H1 (cell line): ENCODE data around the gene PPP1CA. TPM values are rescaled to one million over a fixed set of nuclear protein-coding genes. Genes with fewer than 3 reads are reported as not detected.

ENCODE experiments used
- CTCF ChIA-PET: fragments of 300-600 bp; sonication (Branson Sonifier 250); formaldehyde crosslinking; loops from one replicate; lab custom pipeline; 2021; ENCODE audit not compliant: partially characterized antibody; lab: Charles Lee
- POLR2A ChIA-PET: fragments of 300-600 bp; sonication (Branson Sonifier 250); formaldehyde crosslinking; loops from one replicate; lab custom pipeline; 2021; ENCODE audit warnings: inconsistent platforms; ENCODE audit not compliant: partially characterized antibody; lab: Charles Lee
- DNase-seq, 2 experiments: peaks; one replicate each; pipeline versions ENCODE4 v3.0.0 to v3.0.0-alpha.2; 2010 to 2022; ENCODE audit warnings: low spot score in 2 of 2, low read depth in 1 of 2, mixed read lengths in 1 of 2
- FAIRE-seq: peaks from 2 replicates; lab custom pipeline; 2011; peaks lifted over from hg19 to GRCh38; lab: Jason Lieb, UNC
- H2AFZ ChIP-seq: 2 replicates; pipeline ENCODE4 v1.8.1; 2012; ENCODE audit warnings: low read length, inconsistent platforms
- H2AK5ac ChIP-seq: 2 replicates; pipeline ENCODE4 v1.6.1; 2013; ENCODE audit warnings: low read depth, low read length
- H2BK120ac ChIP-seq: replicated peaks from 2 replicates; pipeline ENCODE3; 2013; ENCODE audit warnings: low read depth, low read length, inconsistent platforms
- H2BK12ac ChIP-seq: 2 replicates; pipeline ENCODE4 v1.6.1; 2013; ENCODE audit warnings: low read depth, low read length
- H2BK15ac ChIP-seq: 2 replicates; pipeline ENCODE4 v1.6.1; 2013; ENCODE audit warnings: low read length
- H2BK20ac ChIP-seq: 2 replicates; pipeline ENCODE4 v1.6.1; 2013; ENCODE audit warnings: low read length
- H2BK5ac ChIP-seq: 2 replicates; pipeline ENCODE4 v1.6.1; 2013; ENCODE audit warnings: low read depth, low read length
- H3K14ac ChIP-seq: 2 replicates; pipeline ENCODE4 v1.6.1; 2013; ENCODE audit warnings: inconsistent platforms; ENCODE audit not compliant: insufficient read length
- H3K18ac ChIP-seq: 2 replicates; pipeline ENCODE4 v1.6.1; 2013; ENCODE audit warnings: low read length; ENCODE audit errors: extremely low read depth
- H3K23ac ChIP-seq: 2 replicates; pipeline ENCODE4 v1.6.1; 2013; ENCODE audit warnings: inconsistent platforms; ENCODE audit not compliant: insufficient read length
- H3K23me2 ChIP-seq: 2 replicates; pipeline ENCODE4 v1.6.1; 2013; ENCODE audit warnings: low read depth, low read length
- H3K27ac ChIP-seq: 2 replicates; pipeline ENCODE4 v1.6.1; 2011; ENCODE audit warnings: low read depth, low read length, inconsistent platforms
- H3K27me3 ChIP-seq, 4 experiments: replicated peaks in 1 of 4; 1 replicate in 1 of 4; 2 replicates in 3 of 4; pipeline versions ENCODE4 v1.6.1 to v1.8.1; 2011 to 2013; ENCODE audit warnings: low read length in 3 of 4, mild to moderate bottlenecking in 3 of 4, inconsistent platforms in 2 of 4, mixed read lengths in 2 of 4, moderate library complexity in 1 of 4; ENCODE audit not compliant: control insufficient read depth in 3 of 4, insufficient read depth in 3 of 4; ENCODE audit errors: extremely low read depth in 1 of 4
- H3K36me3 ChIP-seq, 4 experiments: 2 replicates each; pipeline versions ENCODE4 v1.6.1 to v1.8.1; 2011 to 2013; ENCODE audit warnings: mild to moderate bottlenecking in 4 of 4, low read length in 3 of 4, moderate library complexity in 2 of 4, control low read depth in 1 of 4, inconsistent platforms in 1 of 4; ENCODE audit not compliant: insufficient read depth in 4 of 4, control insufficient read depth in 2 of 4
- H3K4ac ChIP-seq: replicated peaks from 2 replicates; pipeline ENCODE3; 2013; ENCODE audit warnings: low read length, low read depth, mixed read lengths, inconsistent platforms; ENCODE audit not compliant: insufficient read length
- H3K4me1 ChIP-seq, 4 experiments: replicated peaks in 1 of 4; 1 replicate in 1 of 4; 2 replicates in 3 of 4; pipeline versions ENCODE4 v1.6.1 to v1.8.1; 2011 to 2013; ENCODE audit warnings: low read length in 3 of 4, inconsistent platforms in 2 of 4, mixed read lengths in 1 of 4; ENCODE audit not compliant: insufficient read depth in 4 of 4, control insufficient read depth in 3 of 4
- H3K4me2 ChIP-seq, 2 experiments: 2 replicates each; pipeline versions ENCODE4 v1.6.1 to v1.8.1; 2011 to 2013; ENCODE audit warnings: low read depth in 2 of 2, low read length in 2 of 2, control low read depth in 1 of 2, inconsistent platforms in 1 of 2, mild to moderate bottlenecking in 1 of 2; ENCODE audit not compliant: insufficient read depth in 1 of 2
- H3K4me3 ChIP-seq, 4 experiments: fragments of 200-600, 300-600 bp in 1 of 4; sonication (generic), shearing (Covaris generic), sonication (Bioruptor Twin) in 1 of 4; 2 replicates each; pipeline versions ENCODE4 v1.5.1 to v1.8.1; 2011 to 2016; ENCODE audit warnings: low read length in 4 of 4, low read depth in 3 of 4, control low read depth in 2 of 4, inconsistent platforms in 2 of 4, mild to moderate bottlenecking in 2 of 4, mixed read lengths in 1 of 4, moderate library complexity in 1 of 4; ENCODE audit not compliant: insufficient read depth in 2 of 4; ENCODE audit errors: extremely low read depth in 1 of 4
- H3K56ac ChIP-seq: replicated peaks from 2 replicates; pipeline ENCODE3; 2013; ENCODE audit warnings: low read depth, mild to moderate bottlenecking, mixed read lengths, low read length, inconsistent platforms; ENCODE audit not compliant: insufficient read length
- H3K79me1 ChIP-seq: 2 replicates; pipeline ENCODE4 v1.6.1; 2013; ENCODE audit warnings: low read depth, low read length, control low read depth
- H3K79me2 ChIP-seq, 2 experiments: 2 replicates each; pipeline versions ENCODE4 v1.6.1 to v1.8.1; 2012 to 2013; ENCODE audit warnings: low read length in 2 of 2, mild to moderate bottlenecking in 2 of 2, inconsistent platforms in 1 of 2; ENCODE audit not compliant: insufficient read depth in 2 of 2, control insufficient read depth in 1 of 2
- H3K9ac ChIP-seq, 4 experiments: replicated peaks in 1 of 4; 1 replicate in 1 of 4; 2 replicates in 3 of 4; pipeline versions ENCODE4 v1.6.1 to v1.8.1; 2011 to 2013; ENCODE audit warnings: low read depth in 3 of 4, low read length in 3 of 4, control low read depth in 2 of 4, mild to moderate bottlenecking in 2 of 4, moderate library complexity in 2 of 4, inconsistent platforms in 1 of 4; ENCODE audit errors: extremely low read depth in 1 of 4
- H3K9me3 ChIP-seq, 2 experiments: 2 replicates each; pipeline versions ENCODE4 v1.6.1 to v1.8.1; 2012 to 2013; ENCODE audit warnings: mild to moderate bottlenecking in 2 of 2, moderate library complexity in 2 of 2, control low read depth in 1 of 2, inconsistent platforms in 1 of 2, low read depth in 1 of 2, low read length in 1 of 2, mixed read lengths in 1 of 2; ENCODE audit not compliant: insufficient read depth in 2 of 2
- H4K20me1 ChIP-seq, 2 experiments: replicated peaks in 1 of 2; 2 replicates each; pipeline versions ENCODE3 to v1.8.1; 2011 to 2013; ENCODE audit warnings: inconsistent platforms in 2 of 2, low read length in 2 of 2, mild to moderate bottlenecking in 1 of 2; ENCODE audit not compliant: insufficient read depth in 2 of 2, control insufficient read depth in 1 of 2
- H4K5ac ChIP-seq: 2 replicates; pipeline ENCODE4 v1.6.1; 2013; ENCODE audit warnings: low read length, low read depth, mixed read lengths, inconsistent platforms; ENCODE audit not compliant: insufficient read length
- H4K8ac ChIP-seq: 2 replicates; pipeline ENCODE4 v1.8.0; 2013; ENCODE audit warnings: mild to moderate bottlenecking, moderate library complexity, low read length, inconsistent platforms; ENCODE audit not compliant: insufficient read depth; ENCODE audit errors: extremely low read depth
- H4K91ac ChIP-seq: replicated peaks from 2 replicates; pipeline ENCODE3; 2013; ENCODE audit warnings: low read length, mixed read lengths, inconsistent platforms; ENCODE audit not compliant: insufficient read length
- CTCF ChIP-seq, 3 experiments: IDR thresholded peaks; 1 replicate in 2 of 3; 2 replicates in 1 of 3; pipeline versions ENCODE4 v1.5.1 to v1.6.1; 2011; ENCODE audit warnings: low read length in 3 of 3, mild to moderate bottlenecking in 3 of 3, inconsistent platforms in 2 of 3, low read depth in 1 of 3, moderate library complexity in 1 of 3; ENCODE audit not compliant: insufficient read depth in 1 of 3; ENCODE audit errors: control extremely low read depth in 1 of 3
- GABPA ChIP-seq: IDR thresholded peaks from 2 replicates; pipeline ENCODE4 v1.6.1; 2011; ENCODE audit warnings: mild to moderate bottlenecking, low read length, moderate library complexity, borderline replicate concordance; ENCODE audit not compliant: insufficient read depth
- JUN ChIP-seq: IDR thresholded peaks from 2 replicates; pipeline ENCODE4 v1.6.1; 2011; ENCODE audit warnings: low read depth, mild to moderate bottlenecking, improper control_type of control experiment, low read length
- JUND ChIP-seq: IDR thresholded peaks from 2 replicates; pipeline ENCODE4 v1.6.1; 2011; ENCODE audit warnings: mild to moderate bottlenecking, improper control_type of control experiment, low read length
- RAD21 ChIP-seq, 2 experiments: IDR thresholded peaks in 1 of 2; conservative IDR thresholded peaks in 1 of 2; 2 replicates each; pipeline ENCODE4 v1.6.1; 2011; ENCODE audit warnings: low read depth in 2 of 2, low read length in 2 of 2, improper control_type of control experiment in 1 of 2, inconsistent platforms in 1 of 2, mild to moderate bottlenecking in 1 of 2, moderate library complexity in 1 of 2
- SP4 ChIP-seq: IDR thresholded peaks from 2 replicates; pipeline ENCODE4 v1.6.1; 2012; ENCODE audit warnings: low read length, inconsistent platforms
- YY1 ChIP-seq: IDR thresholded peaks from 2 replicates; pipeline ENCODE4 v1.6.1; 2011; ENCODE audit warnings: low read depth, mild to moderate bottlenecking, low read length
- WGBS, 2 experiments: shearing (Covaris generic) in 1 of 2; methylation state at CpG; one replicate each; pipeline versions ENCODE4 v1.1.6 to v1.1.7; 2013 to 2015; ENCODE audit warnings: low lambda C conversion rate in 2 of 2, mixed read lengths in 2 of 2, inconsistent platforms in 1 of 2, low coverage in 1 of 2, missing lambda C conversion rate in 1 of 2; ENCODE audit not compliant: insufficient replicate concordance in 2 of 2, insufficient coverage in 1 of 2, insufficient read length in 1 of 2; ENCODE audit errors: extremely low coverage in 1 of 2, missing lambda C conversion rate in 1 of 2; 5-methylcytosine and 5-hydroxymethylcytosine counted together
- polyA plus RNA-seq, 7 experiments: library from polyadenylated mRNA; depleted of rRNA in 3 of 7; stranded (reverse) in 5 of 7; unstranded in 2 of 7; fragments of >200 nt in 5 of 7; fragments of 200-250 nt in 2 of 7; gene quantifications; 1 replicate in 5 of 7; 2 replicates in 1 of 7; 4 replicates in 1 of 7; pipeline versions ENCODE4 v1.2.1 to v1.2.3, GENCODE V29; 2011 to 2013; ENCODE audit warnings: missing spikeins in 2 of 7, mixed read lengths in 2 of 7
- total RNA-seq: library from RNA; stranded (reverse); fragmentation: NEBNext Ultra II Directional; extraction: Animal tissue kit (Norgen Biotek cat#: 25700); gene quantifications from 2 replicates; pipeline ENCODE4 v1.2.1, GENCODE V29; 2021

The PPP1CA gene
- total and polyA plus RNA-seq, 2 of the 8 experiments (the other 6 are each of a cell fraction or from before 2014, with no cell fraction given), result 198 to 359 TPM

- Histone ChIP-seq H3K23me2 (no peaks in the 10 kb centered on the region), H3K4me3 (no peak overlapping the region), H2BK20ac (no peak overlapping the region), H3K79me1 (no peaks in the 10 kb centered on the region), H3K14ac (no peak overlapping the region), H3K79me2 (no peaks in the 10 kb centered on the region), H4K8ac (no peak overlapping the region), H3K36me3 (no peaks in the 10 kb centered on the region), H4K5ac (no peak overlapping the region), H3K23ac (no peak overlapping the region), H3K27me3 (peaks cover 0 to 16% (median 10%) of the 10 kb centered on the region in 4 experiments; a peak in 5 of 7 replicates), H3K4me2 (no peak overlapping the region; a peak in 1 of 4 replicates), H2AK5ac (no peak overlapping the region), H3K9me3 (no peaks in the 10 kb centered on the region), H3K4ac (no peak overlapping the region), H4K20me1 (peaks cover 0 to 2% of the 10 kb centered on the region in 2 experiments), H2BK12ac (no peak overlapping the region), H3K18ac (peak overlapping the region; percentile 6; the same call in 1 of the 2 replicates), H2AFZ (no peak overlapping the region), H3K4me1 (peaks cover 0 to 11% (median 5%) of the 10 kb centered on the region in 4 experiments; a peak in 5 of 7 replicates), H3K56ac (no peak overlapping the region), H2BK5ac (no peak overlapping the region), H2BK120ac (no peak overlapping the region), H4K91ac (no peak overlapping the region), H3K27ac (no peak overlapping the region), H3K9ac (no peak overlapping the region), H2BK15ac (0 out of 2 replicates have a peak overlapping the region, but pooled peaks have one; percentile 75)
- peak; percentile 32 for FAIRE-seq
- DNase-seq, result peak in 1 of 2 experiments; percentile 94
- TF ChIP-seq RAD21 (IDR thresholded peaks at IDR 0.05 in 1 of 2, conservative IDR thresholded peaks at IDR 0.05 in 1 of 2; ENCODE audit: low read depth in 2 of 2, low read length in 2 of 2), result peak; percentile 99 to 100
- TF ChIP-seq SP4, result no peak
- TF ChIP-seq JUND, result peak; percentile 56; the same call in 1 of the 2 replicates
- 0 out of 2 replicates have a peak, but pooled peaks have one; percentile 11 for TF ChIP-seq YY1
- TF ChIP-seq GABPA, result peak; percentile 65; the same call in 1 of the 2 replicates
- peak; percentile 95 to 99 (median 98) for TF ChIP-seq CTCF (IDR thresholded peaks at IDR 0.05; ENCODE audit: control extremely low read depth in 1 of 3, insufficient read depth in 1 of 3, low read depth in 1 of 3, low read length in 3 of 3)
- no peak for TF ChIP-seq JUN
- WGBS, 2 experiments, result 38% methylated on average over 16 of the region's 16 CpGs; no CpG with 5 or more reads in 1 of the 2 experiments
- CTCF ChIA-PET, result interaction anchor here (0.5 to 34.8 kb wide), 45 partner anchors 9 to 330 kb away, joined by 3 to 1305 read pairs (median 4); partner anchors contain the start of genes CABP4, CLCF1, POLD4 and PPP1CA
- POLR2A ChIA-PET, result interaction anchor here (0.6 to 3.1 kb wide), 12 partner anchors 9 to 312 kb away, joined by 3 to 6 read pairs (median 3); partner anchors contain the start of genes CLCF1, POLD4 and PPP1CA
These were observed 19.2 kb downstream of the PPP1CA start for GRCh38 chr11:67382276-67383136.
